ENCODE results near the gene ABCA1.

Gene ABCA1

GRCh38 chr9:104831681-104832080, 96.3 kb downstream of the ABCA1 start:
- no peak for DNase-seq

GRCh38 chr9:104826911-104827310, 101.0 kb downstream of the ABCA1 start:
- DNase-seq, result no peak

GRCh38 chr9:104826079-104826775, 101.7 kb downstream of the ABCA1 start:
- no peak for DNase-seq

- DNase-seq, result no peak
These were observed 107.6 kb downstream of the ABCA1 start for GRCh38 chr9:104820336-104820735.

- no peak for DNase-seq
These were observed 108.9 kb downstream of the ABCA1 start for GRCh38 chr9:104819033-104819432.

GRCh38 chr9:104817437-104817836, 110.5 kb downstream of the ABCA1 start:
- DNase-seq, result no peak

GRCh38 chr9:104815851-104816565, 111.9 kb downstream of the ABCA1 start:
- no peak for DNase-seq

GRCh38 chr9:104810421-104811339, 117.3 kb downstream of the ABCA1 start:
- no peak for DNase-seq

GRCh38 chr9:104808035-104808614, 119.8 kb downstream of the ABCA1 start:
- no peak for DNase-seq

GRCh38 chr9:104805441-104805840, 122.5 kb downstream of the ABCA1 start:
- DNase-seq, result no peak

- no peak for DNase-seq
These were observed 125.0 kb downstream of the ABCA1 start for GRCh38 chr9:104802906-104803305.

- DNase-seq, result no peak
These were observed 125.8 kb downstream of the ABCA1 start for GRCh38 chr9:104802110-104802509.

GRCh38 chr9:104800068-104800785, 127.7 kb downstream of the ABCA1 start:
- no peak for DNase-seq

GRCh38 chr9:104798209-104798995, 129.6 kb downstream of the ABCA1 start:
- DNase-seq, result no peak

GRCh38 chr9:104795857-104796256, 132.1 kb downstream of the ABCA1 start:
- no peak for DNase-seq

- DNase-seq, result no peak
These were observed 132.9 kb downstream of the ABCA1 start for GRCh38 chr9:104795082-104795481.

GRCh38 chr9:104794070-104794469, 133.9 kb downstream of the ABCA1 start:
- DNase-seq, result no peak

- DNase-seq, result no peak
These were observed 139.7 kb downstream of the ABCA1 start for GRCh38 chr9:104788251-104788650.

- no peak for DNase-seq
These were observed 140.5 kb downstream of the ABCA1 start for GRCh38 chr9:104787306-104788015.

GRCh38 chr9:104786293-104786692, 141.7 kb downstream of the ABCA1 start:
- no peak for DNase-seq

- DNase-seq, result no peak
These were observed 143.9 kb downstream of the ABCA1 start for GRCh38 chr9:104784098-104784497.

Measured in activated CD8-positive, alpha-beta memory T cell treated with anti-CD3 and anti-CD28 coated beads, Interleukin-2, amount 50 U/mL, for 48 hours (primary cell).